WTC11 (cell line): ENCODE data around the gene ADGRB2. TPM values are rescaled to one million over a fixed set of nuclear protein-coding genes. Genes with fewer than 3 reads are reported as not detected.
"Not testable (repeated sequence)": the region's sequence is repeated elsewhere in the genome, so short reads cannot be mapped to it uniquely, and the experiment has no call there.

Experiments used
- ATAC-seq: fragments of 200-7000 bp; cut with Tn5 transposase; 2 replicates; pipeline ENCODE4 v1.10.0; 2021; ENCODE audit warnings: mild to moderate bottlenecking, moderate library complexity
- CTCF ChIA-PET: fragments of 300-600 bp; sonication (Branson Sonifier 250); formaldehyde crosslinking; loops from one replicate; lab custom pipeline; 2021; ENCODE audit warnings: antibody characterized with exemption; lab: Charles Lee
- POLR2A ChIA-PET: fragments of 350-600 bp; sonication (Branson Sonifier 250); formaldehyde crosslinking; loops from one replicate; lab custom pipeline; 2021; ENCODE audit warnings: antibody characterized with exemption; lab: Charles Lee
- DNase-seq: peaks from one replicate; pipeline ENCODE4 v3.0.0; 2021; ENCODE audit warnings: low spot score
- H3K27ac Mint-ChIP-seq: 2 replicates; pipeline ENCODE4 v1.8.0; 2021; ENCODE audit warnings: mixed read lengths
- H3K27me3 Mint-ChIP-seq: 2 replicates; pipeline ENCODE4 v1.8.0; 2021; ENCODE audit warnings: low read depth, mild to moderate bottlenecking, moderate library complexity, mixed read lengths
- H3K36me3 Mint-ChIP-seq: 2 replicates; pipeline ENCODE4 v1.8.0; 2021; ENCODE audit warnings: mixed read lengths
- H3K4me1 Mint-ChIP-seq: 2 replicates; pipeline ENCODE4 v1.8.0; 2022; ENCODE audit warnings: mixed read lengths
- H3K4me3 Mint-ChIP-seq: 2 replicates; pipeline ENCODE4 v1.8.0; 2021; ENCODE audit warnings: mild to moderate bottlenecking, moderate library complexity, mixed read lengths
- H3K9me3 Mint-ChIP-seq: 2 replicates; pipeline ENCODE4 v1.8.0; 2021; ENCODE audit warnings: mixed read lengths
- AR ChIP-seq: fragments of 250-450 bp; sonication (Bioruptor Pico); IDR thresholded peaks from 2 replicates; pipeline ENCODE4 v1.9.0; 2021; ENCODE audit warnings: mild to moderate bottlenecking
- ELF4 ChIP-seq: sonication (generic); formaldehyde crosslinking; IDR thresholded peaks from 2 replicates; pipeline ENCODE4 v1.8.1; 2022; ENCODE audit warnings: low read depth, mild to moderate bottlenecking, moderate library complexity, missing genetic modification reagents
- ESRRA ChIP-seq: sonication (generic); formaldehyde crosslinking; IDR thresholded peaks from 2 replicates; pipeline ENCODE4 v1.8.1; 2022; ENCODE audit warnings: mild to moderate bottlenecking, missing genetic modification reagents, borderline replicate concordance
- FOXP1 ChIP-seq: sonication (generic); formaldehyde crosslinking; IDR thresholded peaks from 2 replicates; pipeline ENCODE4 v1.8.0; 2022; ENCODE audit warnings: missing genetic modification reagents, mild to moderate bottlenecking, moderate library complexity, borderline replicate concordance
- GTF2I ChIP-seq: fragments of 250-450 bp; sonication (Bioruptor Pico); conservative IDR thresholded peaks from 2 replicates; pipeline ENCODE4 v1.4.0; 2021; ENCODE audit warnings: mild to moderate bottlenecking
- JAZF1 ChIP-seq: fragments of 250-450 bp; sonication (Bioruptor Pico); IDR thresholded peaks from 2 replicates; pipeline ENCODE4 v1.9.0; 2021; ENCODE audit warnings: moderate library complexity, mild to moderate bottlenecking, inconsistent platforms
- KAT7 ChIP-seq: sonication (generic); formaldehyde crosslinking; IDR thresholded peaks from 2 replicates; pipeline ENCODE4 v1.8.1; 2023; ENCODE audit warnings: missing genetic modification reagents, mild to moderate bottlenecking, borderline replicate concordance
- MYBL2 ChIP-seq: sonication (generic); formaldehyde crosslinking; IDR thresholded peaks from 2 replicates; pipeline ENCODE4 v1.8.1; 2023; ENCODE audit warnings: mild to moderate bottlenecking, moderate library complexity, missing genetic modification reagents
- NR2C2 ChIP-seq: sonication (generic); formaldehyde crosslinking; IDR thresholded peaks from 2 replicates; pipeline ENCODE4 v1.8.0; 2022; ENCODE audit warnings: mild to moderate bottlenecking, missing genetic modification reagents
- PREB ChIP-seq: sonication (generic); formaldehyde crosslinking; IDR thresholded peaks from 2 replicates; pipeline ENCODE4 v1.8.1; 2022; ENCODE audit warnings: mild to moderate bottlenecking, missing genetic modification reagents, moderate library complexity, borderline replicate concordance
- SMAD3 ChIP-seq: sonication (generic); formaldehyde crosslinking; IDR thresholded peaks from 2 replicates; pipeline ENCODE4 v1.8.0; 2022; ENCODE audit warnings: missing genetic modification reagents, mild to moderate bottlenecking, borderline replicate concordance
- TCF7 ChIP-seq: sonication (generic); formaldehyde crosslinking; IDR thresholded peaks from 2 replicates; pipeline ENCODE4 v1.8.0; 2022; ENCODE audit warnings: mild to moderate bottlenecking, low read depth, missing genetic modification reagents, moderate library complexity
- TEAD1 ChIP-seq: sonication (generic); formaldehyde crosslinking; IDR thresholded peaks from 2 replicates; pipeline ENCODE4 v1.8.0; 2022; ENCODE audit warnings: mild to moderate bottlenecking, missing genetic modification reagents
- ZNF232 ChIP-seq: sonication (generic); formaldehyde crosslinking; IDR thresholded peaks from 2 replicates; pipeline ENCODE4 v1.8.0; 2022; ENCODE audit warnings: mild to moderate bottlenecking, missing genetic modification reagents
- ZNF263 ChIP-seq: sonication (generic); formaldehyde crosslinking; IDR thresholded peaks from 2 replicates; pipeline ENCODE4 v1.8.1; 2022; ENCODE audit warnings: low read depth, mild to moderate bottlenecking, moderate library complexity, missing genetic modification reagents
- ZNF317 ChIP-seq: sonication (generic); formaldehyde crosslinking; IDR thresholded peaks from 2 replicates; pipeline ENCODE4 v1.8.1; 2023; ENCODE audit warnings: low read depth, mild to moderate bottlenecking, moderate library complexity, missing genetic modification reagents, borderline replicate concordance
- ZNF423 ChIP-seq: fragments of 250-450 bp; sonication (Bioruptor Pico); IDR thresholded peaks from 2 replicates; pipeline ENCODE4 v2.1.2; 2022; ENCODE audit warnings: mild to moderate bottlenecking, moderate library complexity
- total RNA-seq: library from RNA; stranded (reverse); gene quantifications from 3 replicates; pipeline ENCODE4 v1.2.3, GENCODE V29; 2021
- TF ChIP-seq, protein P1 (sequence below): sonication (generic); formaldehyde crosslinking; IDR thresholded peaks from 2 replicates; pipeline ENCODE4 v1.8.1; 2023; ENCODE audit warnings: mild to moderate bottlenecking, missing genetic modification reagents, moderate library complexity
- TF ChIP-seq, protein P2 (sequence below): sonication (generic); formaldehyde crosslinking; IDR thresholded peaks from 2 replicates; pipeline ENCODE4 v1.8.0; 2022; ENCODE audit warnings: missing genetic modification reagents
- TF ChIP-seq, protein P3 (sequence below): fragments of 250-450 bp; sonication (Bioruptor Pico); IDR thresholded peaks from 2 replicates; pipeline ENCODE4 v1.9.0; 2021; ENCODE audit warnings: mild to moderate bottlenecking

ADGRB2 gene
- total RNA-seq, 1 experiment from 2014 or later = 39.3 TPM

DNA sequence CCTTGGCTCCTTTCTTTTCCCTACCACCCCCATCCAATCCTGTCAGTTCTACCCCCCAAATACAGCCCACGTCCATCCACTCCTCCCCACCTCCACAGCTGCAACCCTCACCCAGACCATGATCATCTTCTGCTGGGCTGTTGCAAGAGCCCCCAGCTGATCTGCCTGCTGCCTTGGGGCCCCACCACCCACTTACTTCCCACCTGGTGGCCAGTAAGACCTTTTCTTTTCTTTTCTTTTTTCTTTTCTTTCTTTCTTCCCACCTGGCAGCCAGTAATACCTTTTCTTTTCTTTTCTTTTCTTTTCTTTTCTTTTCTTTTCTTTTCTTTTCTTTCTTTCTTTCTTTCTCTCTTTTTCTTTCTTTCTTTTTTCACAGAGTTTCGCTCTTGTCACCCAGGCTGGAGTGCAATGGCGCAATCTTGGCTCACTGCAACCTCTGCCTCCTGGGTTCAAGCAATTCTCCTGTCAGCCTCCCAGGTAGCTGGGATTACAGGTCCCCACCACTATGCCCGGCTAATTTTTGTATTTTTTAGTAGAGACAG, 57.0 kb downstream of the ADGRB2 start:
- 0 out of 2 replicates have a peak, but pooled peaks have one; percentile 40 for TF ChIP-seq ZNF423 (CRISPR knock-in tag)
- POLR2A ChIA-PET, DNase-seq, H3K9me3 Mint-ChIP-seq, H3K4me3 Mint-ChIP-seq, H3K27me3 Mint-ChIP-seq, H3K36me3 Mint-ChIP-seq, ATAC-seq: not testable (repeated sequence)
- 0 out of 2 replicates have a peak overlapping the region, but pooled peaks have one; percentile 24 for H3K27ac Mint-ChIP-seq
- peaks cover 35% of the 10 kb centered on the region for H3K4me1 Mint-ChIP-seq
- CTCF ChIA-PET = interaction anchor here (0.8 to 3.5 kb wide), 8 partner anchors 9 to 82 kb away, joined by 3 to 21 read pairs (median 6); no protein-coding TSS in a partner anchor

- peaks cover 33% of the 10 kb centered on the region for H3K4me1 Mint-ChIP-seq
- TF ChIP-seq MYBL2 (CRISPR knock-in tag) (no peak), AR (CRISPR knock-in tag) (no peak), JAZF1 (CRISPR knock-in tag) (no peak), NR2C2 (CRISPR knock-in tag) (no peak), ZNF263 (CRISPR knock-in tag) (no peak)
- TF ChIP-seq, all 79 proteins: peak for 0
- H3K9me3 Mint-ChIP-seq = no peaks in the 10 kb centered on the region
- H3K4me3 Mint-ChIP-seq = no peak overlapping the region
- H3K27me3 Mint-ChIP-seq = peaks cover 6% of the 10 kb centered on the region
- no peak for DNase-seq
- ChIA-PET CTCF (interaction anchor here (0.8 to 3.5 kb wide), 4 partner anchors 10 to 82 kb away, joined by 6 to 21 read pairs (median 14); no protein-coding TSS in a partner anchor), POLR2A (no interaction called here)
- 0 out of 2 replicates have a peak overlapping the region, but pooled peaks have one; percentile 24 for H3K27ac Mint-ChIP-seq
- ATAC-seq = no peak
- no peaks in the 10 kb centered on the region for H3K36me3 Mint-ChIP-seq
These were observed 57.6 kb downstream of the ADGRB2 start for GRCh38 chr1:31706384-31707058.

- peak; percentile 75 for DNase-seq
- no peaks in the 10 kb centered on the region for H3K36me3 Mint-ChIP-seq
- peaks cover 6% of the 10 kb centered on the region for H3K27me3 Mint-ChIP-seq
- TF ChIP-seq FOXP1 (CRISPR knock-in tag) (no peak), ZNF232 (CRISPR knock-in tag) (no peak), GTF2I (CRISPR knock-in tag) (no peak), PREB (CRISPR knock-in tag) (no peak), ESRRA (CRISPR knock-in tag) (no peak), TCF7 (no peak), ELF4 (CRISPR knock-in tag) (no peak), ZNF317 (CRISPR knock-in tag) (no peak), SMAD3 (CRISPR knock-in tag) (no peak), KAT7 (no peak), TEAD1 (CRISPR knock-in tag) (no peak)
- TF ChIP-seq, protein P1, sequence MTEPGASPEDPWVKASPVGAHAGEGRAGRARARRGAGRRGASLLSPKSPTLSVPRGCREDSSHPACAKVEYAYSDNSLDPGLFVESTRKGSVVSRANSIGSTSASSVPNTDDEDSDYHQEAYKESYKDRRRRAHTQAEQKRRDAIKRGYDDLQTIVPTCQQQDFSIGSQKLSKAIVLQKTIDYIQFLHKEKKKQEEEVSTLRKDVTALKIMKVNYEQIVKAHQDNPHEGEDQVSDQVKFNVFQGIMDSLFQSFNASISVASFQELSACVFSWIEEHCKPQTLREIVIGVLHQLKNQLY (CRISPR knock-in tag) = no peak
- TF ChIP-seq, protein P2, sequence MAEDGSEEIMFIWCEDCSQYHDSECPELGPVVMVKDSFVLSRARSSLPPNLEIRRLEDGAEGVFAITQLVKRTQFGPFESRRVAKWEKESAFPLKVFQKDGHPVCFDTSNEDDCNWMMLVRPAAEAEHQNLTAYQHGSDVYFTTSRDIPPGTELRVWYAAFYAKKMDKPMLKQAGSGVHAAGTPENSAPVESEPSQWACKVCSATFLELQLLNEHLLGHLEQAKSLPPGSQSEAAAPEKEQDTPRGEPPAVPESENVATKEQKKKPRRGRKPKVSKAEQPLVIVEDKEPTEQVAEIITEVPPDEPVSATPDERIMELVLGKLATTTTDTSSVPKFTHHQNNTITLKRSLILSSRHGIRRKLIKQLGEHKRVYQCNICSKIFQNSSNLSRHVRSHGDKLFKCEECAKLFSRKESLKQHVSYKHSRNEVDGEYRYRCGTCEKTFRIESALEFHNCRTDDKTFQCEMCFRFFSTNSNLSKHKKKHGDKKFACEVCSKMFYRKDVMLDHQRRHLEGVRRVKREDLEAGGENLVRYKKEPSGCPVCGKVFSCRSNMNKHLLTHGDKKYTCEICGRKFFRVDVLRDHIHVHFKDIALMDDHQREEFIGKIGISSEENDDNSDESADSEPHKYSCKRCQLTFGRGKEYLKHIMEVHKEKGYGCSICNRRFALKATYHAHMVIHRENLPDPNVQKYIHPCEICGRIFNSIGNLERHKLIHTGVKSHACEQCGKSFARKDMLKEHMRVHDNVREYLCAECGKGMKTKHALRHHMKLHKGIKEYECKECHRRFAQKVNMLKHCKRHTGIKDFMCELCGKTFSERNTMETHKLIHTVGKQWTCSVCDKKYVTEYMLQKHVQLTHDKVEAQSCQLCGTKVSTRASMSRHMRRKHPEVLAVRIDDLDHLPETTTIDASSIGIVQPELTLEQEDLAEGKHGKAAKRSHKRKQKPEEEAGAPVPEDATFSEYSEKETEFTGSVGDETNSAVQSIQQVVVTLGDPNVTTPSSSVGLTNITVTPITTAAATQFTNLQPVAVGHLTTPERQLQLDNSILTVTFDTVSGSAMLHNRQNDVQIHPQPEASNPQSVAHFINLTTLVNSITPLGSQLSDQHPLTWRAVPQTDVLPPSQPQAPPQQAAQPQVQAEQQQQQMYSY (CRISPR knock-in tag) = no peak
- TF ChIP-seq, protein P3, sequence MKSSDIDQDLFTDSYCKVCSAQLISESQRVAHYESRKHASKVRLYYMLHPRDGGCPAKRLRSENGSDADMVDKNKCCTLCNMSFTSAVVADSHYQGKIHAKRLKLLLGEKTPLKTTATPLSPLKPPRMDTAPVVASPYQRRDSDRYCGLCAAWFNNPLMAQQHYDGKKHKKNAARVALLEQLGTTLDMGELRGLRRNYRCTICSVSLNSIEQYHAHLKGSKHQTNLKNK (CRISPR knock-in tag) = no peak
These were observed 58.9 kb downstream of the ADGRB2 start for GRCh38 chr1:31705080-31705866.

More at GRCh38 chr1:31705080-31705866, 58.9 kb downstream of the ADGRB2 start:
- Mint-ChIP-seq H3K27ac (peak overlapping the region; percentile 91), H3K9me3 (no peaks in the 10 kb centered on the region), H3K4me3 (peak overlapping the region; percentile 76), H3K4me1 (peaks cover 42% of the 10 kb centered on the region)
- peak; percentile 40 for ATAC-seq
- ChIA-PET CTCF (interaction anchor here (0.6 to 6.3 kb wide), 19 partner anchors 9 to 118 kb away, joined by 3 to 196 read pairs (median 6); partner anchors contain the start of gene PEF1), POLR2A (interaction anchor here (0.6 to 2.9 kb wide), 4 partner anchors 10 to 291 kb away, joined by 3 to 15 read pairs (median 4); no protein-coding TSS in a partner anchor)
